NK-92 (cell line): ENCODE measurements around the gene FAM200A.
"Not testable (repeated sequence)": the region's sequence is repeated elsewhere in the genome, so short reads cannot be mapped to it uniquely, and the experiment has no call there.

Experiments
- DNase-seq: peaks from one replicate; lab custom pipeline; 2025; ENCODE audit not compliant: unreplicated experiment; lab: John Stamatoyannopoulos, UW

FAM200A gene

DNA sequence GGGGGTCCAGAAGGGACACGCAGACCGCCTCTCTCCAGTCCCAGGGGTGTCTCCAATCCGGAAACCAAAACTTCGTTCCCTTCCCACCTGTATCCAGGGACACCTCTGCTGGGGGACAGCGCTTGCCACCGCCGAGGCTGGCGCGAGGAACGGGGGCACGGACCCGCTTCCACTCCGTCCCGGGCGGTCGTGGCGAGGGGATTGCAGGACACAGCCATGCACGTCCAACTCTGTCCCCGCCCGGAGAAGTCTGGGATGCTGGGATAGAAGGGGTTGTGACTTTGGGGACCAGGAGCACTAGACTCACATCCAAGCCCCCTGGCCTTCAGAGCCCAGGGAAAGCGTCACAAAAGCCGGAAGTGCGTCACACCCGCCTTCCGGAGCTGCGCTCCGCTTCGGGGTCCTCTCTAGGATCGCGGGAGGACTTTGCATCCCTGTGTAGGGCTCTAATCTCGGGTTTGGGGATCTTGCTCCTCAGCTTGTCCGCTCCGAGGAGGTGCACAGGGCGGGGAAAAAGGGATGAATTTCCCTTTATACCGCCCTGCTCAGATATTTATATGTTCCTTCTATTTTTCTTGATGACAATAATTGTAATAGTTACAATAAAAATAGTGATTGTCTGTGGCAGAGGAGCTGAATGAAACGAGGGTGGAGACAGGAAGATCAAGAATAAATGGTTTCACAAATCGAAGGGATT lies at the start of gene FAM200A:
FAM200A (minus strand) TSS at position 348 of the 697 bp plus-strand sequence. CDS start 3,707 bp downstream, outside the sequence.
- no peak for DNase-seq

DNA sequence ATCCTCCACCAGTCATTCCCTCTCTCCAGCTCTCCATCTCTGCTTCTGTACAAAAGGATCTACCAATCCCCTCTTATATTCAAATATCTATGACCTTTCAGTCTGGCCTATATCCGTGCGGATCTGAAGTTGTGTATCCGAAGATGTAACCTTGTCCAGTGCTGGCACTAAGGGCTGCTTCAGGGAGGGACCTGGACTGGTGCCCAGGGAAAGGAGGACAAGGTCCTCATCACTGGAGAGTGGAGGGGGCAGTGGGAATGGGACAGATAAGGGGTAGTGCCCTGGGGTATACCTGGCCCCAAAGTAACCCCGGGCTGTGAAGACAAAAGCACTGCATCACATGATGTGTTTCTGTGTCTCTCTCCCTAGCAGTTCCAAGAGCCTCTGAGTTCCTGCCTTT lies 47.9 kb upstream of the FAM200A start:
- DNase-seq: no peak

- DNase-seq: no peak
Measured at GRCh38 chr7:99597762-99598501, 46.0 kb upstream of the FAM200A start, which contains the start of gene TMEM225B. Gene TMEM225B, plus strand, starts transcription at chr7:99598267. Its CDS starts 6,122 bp downstream, at chr7:99604389.

- no peak for DNase-seq
Measured at GRCh38 chr7:99596408-99596955, 44.6 kb upstream of the FAM200A start.

DNA sequence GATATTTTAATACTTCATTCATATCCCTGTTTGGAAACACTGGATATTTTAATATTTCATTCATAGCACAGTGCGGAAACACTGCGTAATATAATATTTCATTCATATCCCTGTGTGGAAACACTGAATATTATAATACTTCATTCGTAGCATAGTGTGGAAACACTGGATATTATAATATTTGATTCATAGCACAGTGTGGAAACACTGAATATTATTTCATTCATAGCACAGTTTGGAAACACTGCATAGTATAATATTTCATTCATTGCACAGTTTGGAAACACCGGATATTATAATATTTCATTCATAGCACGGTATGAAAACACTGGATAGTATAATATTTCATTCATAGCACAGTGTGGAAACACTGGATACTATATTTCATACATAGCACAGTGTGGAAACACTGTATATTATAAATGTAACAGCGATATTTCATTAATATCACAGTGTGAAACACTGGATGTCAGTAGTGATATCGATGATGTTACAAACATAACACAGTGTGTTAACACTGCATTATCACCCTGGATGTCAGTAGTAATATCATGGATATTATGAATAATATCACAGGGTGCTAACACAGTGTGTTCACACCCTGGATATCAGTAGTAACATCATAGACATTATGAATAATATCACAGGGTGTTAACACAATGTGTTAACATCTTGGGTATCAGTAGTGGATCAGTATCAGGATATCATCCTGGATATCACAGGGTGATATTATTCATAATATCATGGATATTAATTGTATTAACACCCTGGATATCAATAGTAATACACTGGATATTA lies 43.2 kb upstream of the FAM200A start:
- DNase-seq: no peak

DNA sequence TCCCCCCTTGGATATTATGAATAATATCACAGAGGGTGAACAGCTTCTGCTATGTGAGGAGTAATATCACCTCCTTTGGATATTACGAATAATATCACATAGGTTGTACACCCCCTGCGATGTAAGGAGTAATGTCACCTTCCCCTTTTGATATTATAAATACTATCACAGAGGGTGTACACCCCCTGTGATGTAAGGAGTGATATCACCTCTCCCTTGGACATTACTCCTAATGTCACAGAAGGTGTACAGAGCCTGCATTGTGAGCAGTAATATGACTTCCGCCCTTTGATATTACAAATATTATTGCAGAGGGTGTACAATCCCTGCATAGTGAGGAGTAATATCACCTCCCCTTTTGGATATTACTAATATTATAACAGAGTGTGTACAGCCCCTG lies 37.0 kb upstream of the FAM200A start:
- DNase-seq: no peak

DNA sequence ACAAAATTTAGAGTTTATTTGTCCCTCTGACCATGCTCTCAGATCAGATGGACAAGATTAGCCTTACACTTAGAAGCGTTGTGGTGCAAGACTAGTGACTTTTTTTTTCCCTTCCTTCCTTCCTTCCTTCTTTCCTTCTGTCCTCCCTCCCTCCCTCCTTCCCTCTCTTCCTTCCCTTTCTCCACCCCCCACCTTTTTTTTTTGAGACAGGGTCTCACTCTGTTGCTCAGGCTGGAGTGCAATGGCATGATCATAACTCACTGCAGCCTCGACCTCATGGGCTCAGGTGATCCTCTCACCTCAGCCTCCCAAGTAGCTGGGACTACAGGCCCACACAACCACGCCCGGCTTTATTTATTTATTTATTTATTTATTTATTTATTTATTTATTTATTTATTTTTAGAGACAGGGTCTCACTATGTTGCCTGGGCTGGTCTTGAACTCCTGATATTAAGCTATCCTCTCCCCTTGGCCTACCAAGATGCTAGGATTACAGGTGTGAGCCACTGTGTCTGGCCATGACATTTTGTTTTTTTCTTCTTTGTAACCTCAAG lies 28.9 kb upstream of the FAM200A start:
- DNase-seq: not testable (repeated sequence)

DNA sequence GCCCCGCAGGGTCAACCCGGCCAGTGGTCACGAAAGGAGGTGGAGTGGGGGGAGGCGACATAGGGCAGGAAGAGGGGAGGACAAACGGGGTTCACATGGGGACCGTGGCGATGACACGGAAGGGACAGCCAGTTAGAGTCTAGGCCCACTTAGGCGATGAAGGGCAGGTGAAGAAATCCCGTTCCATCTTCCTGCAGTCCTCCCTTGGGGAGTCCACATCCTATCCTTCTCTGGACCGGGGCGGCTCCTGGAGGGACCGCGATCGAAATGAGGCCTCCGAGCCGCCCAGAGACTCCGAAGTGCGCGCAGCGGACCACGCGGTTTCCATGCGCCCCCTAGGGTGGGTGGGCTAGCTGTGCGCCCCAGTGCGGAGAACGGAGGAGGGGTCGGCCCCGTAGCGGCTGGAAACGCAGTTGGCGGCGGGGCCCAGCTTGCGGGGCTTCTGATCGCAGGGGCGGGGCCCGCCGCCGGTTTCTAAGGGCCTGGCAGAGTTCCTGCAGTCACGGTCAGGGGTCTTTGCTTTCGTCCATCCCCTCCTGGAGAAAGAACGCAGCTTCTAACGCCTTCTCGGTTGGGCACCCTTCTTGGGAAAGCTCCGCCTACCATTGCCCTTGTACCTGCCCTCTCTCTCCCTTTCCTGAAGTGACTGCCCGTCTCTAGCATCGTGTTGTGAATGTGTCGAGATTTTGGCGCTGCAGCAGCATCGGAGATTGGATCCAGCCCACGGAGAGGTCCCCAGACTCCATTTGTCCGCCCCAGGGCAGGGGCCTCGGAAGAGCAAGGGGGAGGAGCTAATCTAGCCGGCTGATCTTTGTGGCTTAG lies 28.3 kb upstream of the FAM200A start:
- no peak for DNase-seq

- no peak for DNase-seq
Measured at GRCh38 chr7:99579281-99579955, 27.5 kb upstream of the FAM200A start.

DNA sequence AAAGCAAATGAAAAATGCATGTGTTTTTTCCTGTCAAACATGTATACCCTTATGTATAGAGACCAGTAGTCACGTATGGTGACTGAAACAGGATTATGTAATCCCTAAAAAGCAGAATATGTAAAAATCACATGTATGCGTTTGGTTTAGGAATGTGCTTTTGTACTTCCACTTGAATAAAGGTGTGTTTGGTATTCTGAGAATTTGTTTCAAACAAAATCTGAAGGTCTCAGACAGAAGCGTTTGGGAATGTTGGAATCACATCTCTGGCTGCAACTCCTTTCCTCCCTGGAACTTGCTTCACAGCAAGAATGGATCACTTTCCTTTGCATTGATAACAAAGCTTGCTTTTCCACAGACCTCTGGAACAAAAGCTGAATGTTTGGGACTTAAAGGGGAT lies 24.3 kb upstream of the FAM200A start:
- no peak for DNase-seq

DNA sequence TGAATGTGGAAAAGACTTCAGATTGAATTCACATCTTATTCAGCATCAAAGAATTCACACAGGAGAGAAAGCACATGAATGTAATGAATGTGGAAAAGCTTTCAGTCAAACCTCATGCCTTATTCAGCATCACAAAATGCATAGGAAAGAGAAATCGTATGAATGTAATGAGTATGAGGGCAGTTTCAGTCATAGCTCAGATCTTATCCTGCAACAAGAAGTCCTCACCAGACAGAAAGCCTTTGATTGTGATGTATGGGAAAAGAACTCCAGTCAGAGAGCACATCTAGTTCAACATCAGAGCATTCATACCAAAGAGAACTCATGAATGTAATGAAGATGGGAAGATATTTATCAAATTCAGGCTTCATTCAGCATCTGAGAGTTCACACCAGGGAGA lies 21.3 kb upstream of the FAM200A start:
- no peak for DNase-seq

DNA sequence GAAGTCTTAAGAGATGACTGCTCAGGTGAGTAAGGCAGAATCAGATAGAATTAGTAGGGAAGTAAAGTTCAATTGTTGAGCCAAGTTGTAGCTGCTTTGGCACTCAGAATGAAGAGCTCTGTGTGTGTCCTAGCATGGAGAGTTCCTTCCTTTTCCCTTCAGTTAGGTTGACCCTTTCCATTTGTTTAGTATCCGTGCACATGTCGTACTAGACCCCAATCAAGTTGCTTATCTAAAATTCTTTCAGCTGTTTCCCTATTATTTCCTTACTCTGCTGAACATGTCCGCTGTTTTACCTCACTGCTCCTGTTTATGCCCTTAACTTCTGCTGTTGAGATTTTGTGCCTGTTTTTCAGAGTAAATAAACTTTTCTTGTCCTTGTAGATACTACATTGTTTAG lies 19.9 kb upstream of the FAM200A start:
- DNase-seq: no peak

DNA sequence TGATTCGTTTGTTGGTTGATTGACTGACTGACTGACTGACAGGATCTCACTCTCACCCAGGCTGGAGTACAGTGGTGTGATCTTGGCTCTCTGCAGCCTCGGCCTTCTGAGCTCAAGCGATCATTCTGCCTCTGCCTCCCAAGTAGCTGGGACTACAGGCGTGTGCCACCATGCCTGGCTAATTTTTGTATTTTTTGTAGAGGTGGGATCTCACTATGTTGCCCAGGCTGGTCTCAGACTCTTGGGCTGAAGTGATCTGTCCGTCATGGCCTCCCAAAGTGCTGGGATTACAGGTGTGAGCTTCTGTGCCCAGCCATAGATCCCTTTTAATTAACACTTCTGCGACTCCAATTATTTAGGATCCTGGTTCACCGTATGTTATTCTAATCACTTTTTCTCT lies 16.9 kb upstream of the FAM200A start:
- not testable (repeated sequence) for DNase-seq

GRCh38 chr7:99563650-99564049 lies 11.7 kb upstream of the FAM200A start:
- no peak for DNase-seq

DNA sequence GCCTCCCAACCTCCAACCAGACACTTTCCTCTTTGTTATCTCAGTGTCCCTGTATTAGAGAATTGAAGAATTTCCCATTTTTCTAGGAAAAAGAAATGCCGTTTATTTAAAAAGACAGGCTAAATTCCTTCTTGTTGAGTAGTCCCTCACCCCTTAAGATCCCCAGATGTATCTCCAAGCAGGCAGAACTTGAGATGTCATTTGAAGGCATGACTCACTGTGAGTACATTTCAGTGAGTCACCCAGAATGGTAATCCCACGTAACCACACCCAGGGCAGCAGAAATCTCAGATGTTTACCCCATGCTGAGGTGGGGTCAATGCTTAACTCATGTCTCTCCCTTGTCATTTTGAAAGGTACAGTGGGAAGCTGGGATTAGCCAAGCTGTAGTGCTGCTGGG lies 10.9 kb upstream of the FAM200A start:
- no peak for DNase-seq

- DNase-seq: no peak
Measured at GRCh38 chr7:99562114-99562784, 10.3 kb upstream of the FAM200A start.

DNA sequence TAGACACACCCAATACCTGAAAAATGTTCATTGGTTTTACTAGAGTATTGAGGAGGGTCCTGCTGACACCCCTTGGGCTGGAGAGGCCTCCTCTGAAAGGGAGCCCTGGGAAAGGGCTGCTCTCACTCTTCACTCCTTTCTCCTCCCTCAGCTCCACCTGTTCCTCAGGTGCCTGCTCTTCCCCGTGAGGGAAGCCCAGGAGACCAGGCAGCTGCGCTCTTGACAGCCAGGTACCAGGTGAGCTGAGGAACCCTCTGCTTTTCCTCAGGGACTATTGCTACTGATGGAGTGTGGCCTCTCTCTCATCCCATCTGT lies 9.8 kb upstream of the FAM200A start:
- no peak for DNase-seq

GRCh38 chr7:99560834-99561736 lies 9.2 kb upstream of the FAM200A start:
- no peak for DNase-seq
